HepG2 (cell line): Measurements from ENCODE around the gene BRK1. TPM values are rescaled to one million over a fixed set of nuclear protein-coding genes. Genes with fewer than 3 reads are reported as not detected.

Source experiments
- AGO2 ChIP-seq: fragments of 200-400 bp; formaldehyde crosslinking; optimal IDR thresholded peaks from 2 replicates; pipeline ENCODE3; 2017; ENCODE audit warnings: mild to moderate bottlenecking, low read depth, low read length, moderate library complexity
- CHD2 ChIP-seq: IDR thresholded peaks from 2 replicates; pipeline ENCODE4 v1.6.1; 2011; ENCODE audit warnings: low read depth, low read length, improper control_type of control experiment
- E2F1 ChIP-seq: sonication (generic); formaldehyde crosslinking; IDR thresholded peaks from 2 replicates; pipeline ENCODE4 v1.5.0; 2020; ENCODE audit warnings: missing genetic modification reagents
- FOXA1 ChIP-seq, 2 experiments: fragments of 450-650 bp in 1 of 2; sonication (generic) in 1 of 2; formaldehyde crosslinking in 1 of 2; IDR thresholded peaks; 2 replicates each; pipeline versions ENCODE4 v1.4.0 to v1.6.1; 2016 to 2020; ENCODE audit warnings: missing genetic modification reagents in 1 of 2
- IKZF4 ChIP-seq: sonication (generic); formaldehyde crosslinking; IDR thresholded peaks from 2 replicates; pipeline ENCODE4 v1.5.1; 2020; ENCODE audit warnings: borderline replicate concordance, mild to moderate bottlenecking, low read depth, missing genetic modification reagents; ENCODE audit errors: not compliant biosample characterization
- MAF1 ChIP-seq: sonication (generic); formaldehyde crosslinking; IDR thresholded peaks from 2 replicates; pipeline ENCODE4 v1.5.0; 2020; ENCODE audit warnings: missing genetic modification reagents, borderline replicate concordance
- MLLT10 ChIP-seq: sonication (generic); formaldehyde crosslinking; IDR thresholded peaks from 2 replicates; pipeline ENCODE4 v1.4.0; 2020; ENCODE audit warnings: missing genetic modification reagents
- NR0B2 ChIP-seq: sonication (generic); formaldehyde crosslinking; IDR thresholded peaks from 2 replicates; pipeline ENCODE4 v1.4.0; 2020; ENCODE audit warnings: mild to moderate bottlenecking, missing genetic modification reagents
- SAFB2 ChIP-seq: sonication (generic); formaldehyde crosslinking; IDR thresholded peaks from 2 replicates; pipeline ENCODE4 v1.5.1; 2020; ENCODE audit warnings: missing genetic modification reagents, low read depth, mild to moderate bottlenecking, borderline replicate concordance
- TCF12 ChIP-seq, 2 experiments: fragments of 450-650 bp in 1 of 2; sonication (generic) in 1 of 2; formaldehyde crosslinking in 1 of 2; IDR thresholded peaks; 2 replicates each; pipeline versions ENCODE4 v1.6.1 to v1.8.0; 2017 to 2022; ENCODE audit warnings: antibody characterized with exemption in 1 of 2, mild to moderate bottlenecking in 1 of 2, missing genetic modification reagents in 1 of 2, moderate library complexity in 1 of 2
- ZBTB20 ChIP-seq: sonication (generic); formaldehyde crosslinking; IDR thresholded peaks from 2 replicates; pipeline ENCODE4 v1.8.1; 2023; ENCODE audit warnings: missing genetic modification reagents, low read depth, mild to moderate bottlenecking, borderline replicate concordance
- ZNF251 ChIP-seq: sonication (generic); formaldehyde crosslinking; IDR thresholded peaks from 2 replicates; pipeline ENCODE4 v1.9.0; 2021; ENCODE audit warnings: mild to moderate bottlenecking, missing genetic modification reagents
- ZNF383 ChIP-seq: sonication (generic); formaldehyde crosslinking; IDR thresholded peaks from 2 replicates; pipeline ENCODE4 v1.4.0; 2020; ENCODE audit warnings: missing genetic modification reagents, mild to moderate bottlenecking, borderline replicate concordance
- ZNF441 ChIP-seq: sonication (generic); formaldehyde crosslinking; IDR thresholded peaks from 2 replicates; pipeline ENCODE4 v1.7.0; 2021; ENCODE audit warnings: missing genetic modification reagents, borderline replicate concordance
- ZNF558 ChIP-seq: sonication (generic); formaldehyde crosslinking; IDR thresholded peaks from 2 replicates; pipeline ENCODE4 v1.9.0; 2022; ENCODE audit warnings: mild to moderate bottlenecking, missing genetic modification reagents, borderline replicate concordance
- ZNF569 ChIP-seq: sonication (generic); formaldehyde crosslinking; IDR thresholded peaks from 2 replicates; pipeline ENCODE4 v1.5.0; 2020; ENCODE audit warnings: mild to moderate bottlenecking, missing genetic modification reagents, moderate library complexity, borderline replicate concordance
- ZNF589 ChIP-seq: sonication (generic); formaldehyde crosslinking; conservative IDR thresholded peaks from 2 replicates; pipeline ENCODE4 v1.8.0; 2022; ENCODE audit warnings: mild to moderate bottlenecking, moderate library complexity, missing genetic modification reagents
- ZNF605 ChIP-seq: sonication (generic); formaldehyde crosslinking; IDR thresholded peaks from 2 replicates; pipeline ENCODE4 v1.8.0; 2022; ENCODE audit warnings: mild to moderate bottlenecking, missing genetic modification reagents
- ZNF670 ChIP-seq: sonication (generic); formaldehyde crosslinking; IDR thresholded peaks from 2 replicates; pipeline ENCODE4 v1.8.0; 2022; ENCODE audit warnings: mild to moderate bottlenecking, missing genetic modification reagents, borderline replicate concordance
- polyA plus RNA-seq, 8 experiments: library from polyadenylated mRNA; depleted of rRNA in 3 of 8; stranded (reverse) in 7 of 8; unstranded in 1 of 8; fragments of >200 nt; fragmentation: Illumina TruSeq in 4 of 8; extraction: Trizol in 4 of 8; gene quantifications; 2 replicates each; pipeline versions ENCODE4 v1.2.1 to v1.2.3, GENCODE V29; 2011 to 2016; ENCODE audit warnings: low read depth in 4 of 8, missing spikeins in 1 of 8, mixed read lengths in 1 of 8; ENCODE audit not compliant: insufficient read depth in 1 of 8
- total RNA-seq, 5 experiments: library from RNA; depleted of rRNA; stranded (reverse); fragments of >200 nt; fragmentation: Illumina TruSeq; extraction: Trizol; gene quantifications; 2 replicates each; pipeline ENCODE4 v1.2.3, GENCODE V29; 2016; ENCODE audit warnings: low read depth in 1 of 5
- TF ChIP-seq, protein P1 (sequence below): sonication (generic); formaldehyde crosslinking; IDR thresholded peaks from 2 replicates; pipeline ENCODE4 v1.5.1; 2020; ENCODE audit warnings: missing genetic modification reagents, mild to moderate bottlenecking, borderline replicate concordance
- TF ChIP-seq, protein P2 (sequence below): sonication (generic); formaldehyde crosslinking; IDR thresholded peaks from 2 replicates; pipeline ENCODE4 v1.4.0; 2020; ENCODE audit warnings: missing genetic modification reagents

BRK1 gene
- total and polyA plus RNA-seq, 2 of the 13 experiments (the other 11 are each of a cell fraction or from before 2014, with no cell fraction given) = 118 to 155 TPM

- TF ChIP-seq, protein P1, sequence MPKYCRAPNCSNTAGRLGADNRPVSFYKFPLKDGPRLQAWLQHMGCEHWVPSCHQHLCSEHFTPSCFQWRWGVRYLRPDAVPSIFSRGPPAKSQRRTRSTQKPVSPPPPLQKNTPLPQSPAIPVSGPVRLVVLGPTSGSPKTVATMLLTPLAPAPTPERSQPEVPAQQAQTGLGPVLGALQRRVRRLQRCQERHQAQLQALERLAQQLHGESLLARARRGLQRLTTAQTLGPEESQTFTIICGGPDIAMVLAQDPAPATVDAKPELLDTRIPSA (CRISPR knock-in tag) = no peak
- TF ChIP-seq ZNF383 (CRISPR knock-in tag) (no peak), ZNF670 (CRISPR knock-in tag) (no peak), NR0B2 (CRISPR knock-in tag) (no peak; the same call in 1 of the 2 replicates), ZNF251 (CRISPR knock-in tag) (no peak), ZBTB20 (CRISPR knock-in tag) (no peak), E2F1 (CRISPR knock-in tag) (no peak), ZNF605 (no peak; the same call in 1 of the 2 replicates), ZNF569 (CRISPR knock-in tag) (no peak), IKZF4 (peak; percentile 79), SAFB2 (no peak), ZNF441 (CRISPR knock-in tag) (no peak), ZNF589 (CRISPR knock-in tag) (no peak), TCF12 (IDR thresholded peaks at IDR 0.05) (no peak), TCF12 (CRISPR knock-in tag; IDR thresholded peaks at IDR 0.05) (no peak), AGO2 (peak; percentile 69), ZNF558 (peak; percentile 82; the same call in 1 of the 2 replicates), MAF1 (CRISPR knock-in tag) (no peak; the same call in 1 of the 2 replicates), MLLT10 (CRISPR knock-in tag) (no peak), CHD2 (no peak), FOXA1 (IDR thresholded peaks at IDR 0.05) (no peak), FOXA1 (CRISPR knock-in tag; IDR thresholded peaks at IDR 0.05) (no peak)
- TF ChIP-seq, protein P2, sequence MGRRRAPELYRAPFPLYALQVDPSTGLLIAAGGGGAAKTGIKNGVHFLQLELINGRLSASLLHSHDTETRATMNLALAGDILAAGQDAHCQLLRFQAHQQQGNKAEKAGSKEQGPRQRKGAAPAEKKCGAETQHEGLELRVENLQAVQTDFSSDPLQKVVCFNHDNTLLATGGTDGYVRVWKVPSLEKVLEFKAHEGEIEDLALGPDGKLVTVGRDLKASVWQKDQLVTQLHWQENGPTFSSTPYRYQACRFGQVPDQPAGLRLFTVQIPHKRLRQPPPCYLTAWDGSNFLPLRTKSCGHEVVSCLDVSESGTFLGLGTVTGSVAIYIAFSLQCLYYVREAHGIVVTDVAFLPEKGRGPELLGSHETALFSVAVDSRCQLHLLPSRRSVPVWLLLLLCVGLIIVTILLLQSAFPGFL = no peak
Measured at GRCh38 chr3:10164546-10165393, 49.3 kb downstream of the BRK1 start, which contains the start of gene IRAK2 (continued).
